ENCODE results near the gene MRPL18.
"Not testable (repeated sequence)": the region's sequence is repeated elsewhere in the genome, so short reads cannot be mapped to it uniquely, and the experiment has no call there.

MRPL18 gene

DNA sequence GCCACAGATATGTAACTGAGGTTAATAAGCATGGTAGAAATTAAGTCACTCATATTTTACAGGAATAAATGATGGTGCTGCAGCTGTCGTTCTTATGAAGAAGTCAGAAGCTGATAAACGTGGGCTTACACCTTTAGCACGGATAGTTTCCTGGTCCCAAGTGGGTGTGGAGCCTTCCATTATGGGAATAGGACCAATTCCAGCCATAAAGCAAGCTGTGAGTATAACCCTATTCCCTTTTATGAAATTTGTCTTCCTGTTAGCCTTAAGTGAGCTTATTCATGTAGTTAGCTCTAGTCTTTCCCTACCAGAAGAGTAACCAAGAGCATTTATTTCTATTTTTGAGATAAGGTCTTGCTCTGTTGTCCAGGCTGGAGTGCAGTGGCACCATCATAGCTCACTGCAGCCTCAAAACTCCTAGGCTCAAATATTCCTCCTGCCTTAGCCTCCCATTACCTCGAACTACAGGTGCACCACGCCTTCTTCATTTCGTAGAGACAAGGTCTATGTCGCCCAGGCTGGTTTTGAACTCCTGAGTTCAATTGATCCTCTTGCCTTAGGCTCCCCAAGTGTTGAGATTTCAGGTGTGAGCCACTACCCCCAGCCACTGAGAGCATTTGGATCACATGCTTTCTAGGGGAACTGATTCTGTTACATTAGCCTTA is 12.9 kb upstream of the MRPL18 start:
- no peak for DNase-seq

DNA sequence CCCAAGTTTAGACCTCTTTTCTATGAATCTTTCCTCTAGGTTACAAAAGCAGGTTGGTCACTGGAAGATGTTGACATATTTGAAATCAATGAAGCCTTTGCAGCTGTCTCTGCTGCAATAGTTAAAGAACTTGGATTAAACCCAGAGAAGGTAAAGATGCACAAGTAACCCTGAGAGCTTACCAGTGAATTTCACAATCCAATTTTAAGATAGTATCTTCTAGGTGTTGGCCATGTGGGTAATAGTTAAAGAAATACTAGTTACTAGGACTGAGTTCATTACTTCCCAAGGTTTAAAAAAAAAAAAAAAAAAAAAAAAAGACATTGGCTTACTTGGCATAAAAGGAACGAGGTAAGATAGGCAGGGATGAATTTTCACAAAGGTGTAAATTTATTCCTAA is 12.1 kb upstream of the MRPL18 start:
- DNase-seq, result no peak

DNA sequence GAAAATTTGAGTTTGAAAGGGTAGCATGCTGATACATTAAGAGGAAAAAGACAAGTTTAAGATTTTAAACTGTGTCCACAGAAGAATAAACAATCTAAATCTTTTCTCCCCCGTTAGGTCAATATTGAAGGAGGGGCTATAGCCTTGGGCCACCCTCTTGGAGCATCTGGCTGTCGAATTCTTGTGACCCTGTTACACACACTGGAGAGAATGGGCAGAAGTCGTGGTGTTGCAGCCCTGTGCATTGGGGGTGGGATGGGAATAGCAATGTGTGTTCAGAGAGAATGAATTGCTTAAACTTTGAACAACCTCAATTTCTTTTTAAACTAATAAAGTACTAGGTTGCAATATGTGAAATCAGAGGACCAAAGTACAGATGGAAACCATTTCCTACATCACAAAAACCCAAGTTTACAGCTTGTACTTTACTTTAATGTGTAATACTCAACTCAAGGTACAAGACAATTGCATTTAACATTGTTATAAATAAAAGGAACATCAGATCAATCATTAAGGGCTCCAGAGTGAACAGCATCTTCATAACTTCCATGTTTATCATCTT is 11.6 kb upstream of the MRPL18 start:
- no peak for DNase-seq

DNA sequence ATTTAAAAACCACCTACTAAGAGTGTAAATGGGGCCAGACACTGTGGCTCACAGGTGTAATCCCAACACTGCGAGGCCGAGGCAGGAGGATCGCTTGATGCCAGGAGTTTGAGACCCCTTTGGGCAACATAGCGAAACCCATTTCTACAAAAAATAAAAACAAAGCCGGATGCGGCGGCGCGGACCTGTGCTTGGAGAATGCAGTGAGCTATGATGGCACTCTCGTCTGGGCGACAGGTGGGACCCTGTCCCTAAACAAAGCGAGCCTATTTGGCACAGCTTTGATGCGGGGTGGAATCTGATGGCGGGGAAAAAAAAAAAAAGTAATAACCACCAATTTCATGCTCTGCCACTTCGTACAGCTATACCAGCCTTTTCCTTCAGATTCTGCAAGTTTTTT is 2.0 kb upstream of the MRPL18 start:
- DNase-seq, result no peak

DNA sequence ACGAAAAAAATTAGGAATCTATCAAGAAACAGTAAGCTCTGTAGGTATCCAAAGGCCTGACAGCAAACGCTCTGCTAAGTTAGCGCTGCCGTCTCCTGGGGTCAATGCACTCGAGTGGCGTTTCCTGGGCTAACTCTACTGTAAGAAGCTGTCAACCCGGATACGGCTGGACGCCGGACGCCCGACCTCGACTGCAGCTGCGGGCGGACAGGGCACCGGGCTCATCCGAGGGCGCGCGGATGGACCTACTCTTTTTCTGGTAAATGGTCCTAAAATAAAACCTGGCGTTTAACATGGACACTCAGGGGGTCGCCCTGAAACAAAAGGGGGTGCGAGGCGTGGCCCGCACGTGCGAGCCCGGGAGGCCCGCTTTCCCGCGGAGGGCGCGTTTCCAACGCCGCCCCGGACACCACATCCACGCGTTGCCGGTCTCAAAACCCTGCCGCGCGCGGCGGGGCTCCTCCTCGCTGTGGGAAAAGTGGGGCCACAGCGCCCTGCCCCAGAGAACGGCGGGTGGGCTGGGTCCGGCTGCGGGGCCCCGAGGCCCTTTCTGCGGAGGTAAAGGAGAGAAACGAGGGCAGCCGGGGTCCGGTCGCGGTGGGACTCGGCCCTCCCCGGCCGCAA is 1.4 kb upstream of the MRPL18 start:
- DNase-seq, result no peak

DNA sequence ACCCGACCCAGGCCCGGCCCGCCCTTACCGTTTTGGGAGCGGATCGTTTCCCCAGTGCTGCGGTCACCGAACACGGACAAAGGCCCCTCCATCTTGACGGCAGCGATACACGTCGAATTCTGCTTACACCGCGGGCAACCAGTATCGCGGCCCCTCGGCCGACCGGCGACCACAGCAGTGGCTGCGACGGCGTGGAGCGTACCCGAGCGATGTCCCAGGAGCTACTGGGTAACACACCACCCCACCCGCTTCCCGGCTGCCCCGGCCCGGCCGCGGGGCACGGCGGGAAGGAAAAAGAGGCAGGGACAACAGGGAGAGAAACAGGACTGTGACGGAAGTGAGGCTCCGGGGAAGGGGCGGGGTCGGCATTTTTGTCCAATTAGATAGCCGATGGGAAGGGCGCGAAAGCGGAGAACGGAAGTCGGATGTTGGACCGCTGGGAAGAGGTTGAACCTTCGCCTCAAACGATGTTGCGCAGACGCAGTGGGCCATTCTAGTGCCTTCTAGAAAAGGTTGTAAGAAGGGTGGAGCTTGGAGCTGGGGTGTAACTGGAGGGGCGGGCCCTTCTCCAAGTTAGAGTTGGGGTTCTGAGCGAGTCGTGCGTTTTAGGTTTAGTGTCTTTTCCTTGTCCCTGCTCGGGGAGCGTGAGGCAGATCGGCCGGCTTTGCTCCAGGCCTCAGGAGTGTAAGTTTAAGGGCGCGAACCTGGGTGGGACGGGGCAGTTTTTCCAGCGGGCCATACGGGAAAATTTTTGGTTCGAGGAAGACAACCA is 704 bp upstream of the MRPL18 start, which contains the start of gene TCP1:
Gene TCP1 (minus strand): TSS at position 226 of the 772 bp plus-strand sequence. CDS start 134 bp downstream, at position 92.
- DNase-seq, result peak; percentile 99

DNA sequence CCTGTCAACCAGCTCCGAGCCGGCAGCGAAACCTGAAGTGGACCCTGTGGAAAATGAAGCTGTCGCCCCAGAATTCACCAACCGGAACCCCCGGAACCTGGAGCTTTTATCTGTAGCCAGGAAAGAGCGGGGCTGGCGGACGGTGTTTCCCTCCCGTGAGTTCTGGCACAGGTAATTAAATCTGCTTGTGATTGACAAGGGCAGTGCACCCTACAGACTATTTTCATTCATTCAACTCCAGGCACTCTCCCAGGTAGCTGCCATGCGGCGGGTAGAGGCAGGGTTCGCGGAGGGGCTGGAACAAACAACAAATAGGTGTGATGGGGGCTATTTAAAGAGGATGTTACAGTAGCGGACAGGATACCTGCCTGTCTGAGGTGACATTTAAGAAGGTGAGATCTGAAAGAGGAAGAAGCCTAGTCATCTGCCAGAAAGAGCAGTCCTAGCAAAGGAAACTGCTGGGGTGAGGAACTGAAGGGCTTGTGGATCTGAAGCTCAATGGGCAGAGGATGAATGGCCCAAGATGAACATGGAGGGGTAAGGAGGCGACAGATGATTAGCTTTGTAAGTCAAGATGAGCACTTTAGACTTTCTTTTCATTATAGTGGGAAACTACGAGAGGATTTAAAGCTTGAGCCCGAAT is 810 bp downstream of the MRPL18 start:
- no peak for DNase-seq

DNA sequence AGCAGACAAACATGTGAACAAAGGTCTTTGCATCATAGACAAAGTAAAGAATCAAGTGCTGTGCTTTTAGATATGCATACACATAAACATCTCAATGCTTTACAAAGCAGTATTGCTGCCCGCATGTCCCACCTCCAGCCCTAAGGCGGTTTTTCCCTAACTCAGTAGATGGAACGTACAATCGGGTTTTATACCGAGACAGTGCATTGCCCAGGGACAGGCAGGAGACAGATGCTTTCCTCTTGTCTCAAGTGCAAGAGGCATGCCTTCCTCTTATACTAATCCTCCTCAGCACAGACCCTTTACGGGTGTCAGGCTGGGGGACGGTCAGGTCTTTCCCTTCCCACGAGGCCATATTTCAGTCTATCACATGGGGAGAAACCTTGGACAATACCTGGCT is 4.7 kb downstream of the MRPL18 start:
- DNase-seq, result not testable (repeated sequence)

DNA sequence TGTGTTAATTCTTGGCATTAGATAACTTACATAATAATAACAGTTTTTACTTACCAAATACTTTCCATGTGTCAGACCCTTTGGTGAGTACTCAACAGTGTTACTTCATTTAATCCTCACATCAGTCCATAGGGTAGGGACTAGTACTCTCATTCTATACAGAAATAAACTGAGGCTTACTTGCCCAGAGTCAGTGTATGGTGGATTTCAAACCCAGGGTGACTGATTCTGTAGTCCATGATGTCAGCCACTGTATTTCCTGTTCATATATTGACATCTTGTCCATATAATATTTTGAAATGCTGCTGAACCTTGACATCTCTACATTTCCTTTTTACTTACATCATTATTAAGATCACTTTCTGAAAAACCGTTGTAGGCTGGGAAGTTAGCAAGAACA is 7.3 kb downstream of the MRPL18 start:
- DNase-seq, result no peak

DNA sequence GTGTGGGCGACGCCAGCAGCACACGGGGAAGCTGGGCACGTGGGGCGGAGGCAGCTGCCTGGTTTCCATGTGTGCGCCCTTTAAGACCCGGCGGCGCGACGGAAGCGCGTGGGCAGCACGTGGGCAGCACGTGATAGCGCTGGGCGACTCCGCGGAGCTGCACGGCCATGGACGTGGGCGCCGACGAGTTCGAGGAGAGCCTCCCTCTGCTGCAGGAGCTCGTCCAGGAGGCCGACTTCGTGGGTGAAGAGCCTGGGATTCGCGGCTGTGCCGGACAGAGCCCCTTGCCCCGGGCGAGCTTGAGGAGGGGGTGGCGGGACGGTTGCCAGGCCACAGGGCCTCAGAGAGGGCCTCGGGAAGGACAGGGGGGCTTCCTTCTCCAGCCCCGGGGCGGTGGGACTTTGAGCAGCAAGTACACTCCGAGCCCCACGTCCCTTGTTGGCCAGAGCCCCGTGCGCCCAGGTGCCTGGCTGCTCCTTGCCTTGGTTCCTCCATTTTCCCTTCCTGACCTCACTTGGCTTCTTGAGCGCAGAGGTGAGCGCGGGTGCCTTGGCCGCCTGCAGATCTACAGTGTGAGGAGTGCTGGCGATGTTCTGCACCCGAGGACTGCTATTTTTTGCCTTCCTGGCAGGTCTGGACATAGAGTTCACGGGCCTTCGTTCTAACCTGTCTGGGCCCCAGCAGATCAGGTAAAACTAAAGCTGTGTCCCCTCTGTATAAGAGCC is 10.0 kb downstream of the MRPL18 start, which contains the start of gene PNLDC1:
Gene PNLDC1 (plus strand): TSS at position 136 of the 725 bp plus-strand sequence. CDS start 32 bp downstream, at position 168.
- DNase-seq, result no peak

DNA sequence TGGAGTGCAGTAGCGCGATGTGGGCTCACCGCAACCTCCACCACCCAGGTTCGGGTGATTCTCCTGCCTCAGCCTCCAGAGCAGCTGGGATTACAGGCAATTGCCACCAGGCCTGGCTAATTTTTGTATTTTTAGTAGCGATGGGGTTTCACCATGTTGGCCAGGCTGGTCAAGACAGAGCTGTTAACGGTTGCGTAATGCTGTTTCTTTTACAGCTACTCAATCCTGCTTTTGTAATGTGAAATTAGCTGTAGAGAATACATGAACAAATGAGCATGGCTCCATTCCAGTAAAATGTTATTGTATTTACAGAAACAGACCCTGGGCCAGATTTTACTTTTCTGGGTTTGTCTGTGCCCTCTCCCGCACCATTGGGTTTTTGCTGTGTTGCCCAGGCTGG is 11.7 kb downstream of the MRPL18 start:
- no peak for DNase-seq

DNA sequence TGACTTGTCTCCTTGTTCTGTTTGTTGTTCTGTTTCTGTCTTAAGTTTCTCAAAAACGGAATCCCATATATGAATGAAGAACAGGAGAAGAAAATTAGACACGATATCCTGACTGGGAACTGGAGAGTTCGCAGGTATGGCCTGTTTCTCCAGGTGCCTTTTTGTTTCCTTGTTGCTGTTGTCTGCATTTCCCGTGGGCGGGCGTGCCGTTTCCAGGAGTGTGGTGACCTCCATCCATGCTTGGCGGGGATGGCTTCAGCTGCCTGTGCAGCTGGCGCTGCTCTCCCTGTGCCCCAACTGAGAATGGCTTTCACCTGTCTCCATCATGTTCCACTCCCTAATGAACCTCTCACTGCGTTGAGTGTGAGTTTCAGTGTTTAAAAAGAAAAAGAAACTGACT is 14.2 kb downstream of the MRPL18 start:
- DNase-seq, result no peak

DNA sequence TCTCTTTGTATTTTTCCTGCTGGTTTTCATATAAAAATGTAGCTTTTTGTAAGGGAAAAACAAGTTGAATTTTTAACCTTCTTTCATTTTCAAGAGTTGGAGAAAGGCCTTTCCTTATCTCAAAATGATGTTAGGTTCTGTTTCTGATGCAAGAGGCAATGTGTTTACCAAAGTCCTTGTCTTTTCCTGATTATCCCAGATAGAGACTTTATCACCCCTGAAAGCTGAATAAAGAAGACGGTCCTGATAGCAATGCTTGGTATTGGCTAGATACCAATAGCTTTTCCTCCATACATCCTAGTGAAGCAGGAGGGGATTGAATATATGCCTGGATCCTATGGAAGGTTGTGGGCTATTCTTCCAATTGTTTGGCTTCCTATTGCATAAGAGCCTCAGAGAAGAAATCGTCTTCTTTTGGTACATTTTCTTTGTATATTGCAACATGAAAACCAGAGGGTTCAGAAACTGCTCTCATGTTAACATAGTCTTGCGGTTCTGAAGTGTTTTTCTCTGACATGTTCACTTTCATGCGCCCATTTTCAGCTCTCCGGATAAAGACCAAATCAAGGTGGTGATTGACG is 15.3 kb downstream of the MRPL18 start:
- no peak for DNase-seq

DNA sequence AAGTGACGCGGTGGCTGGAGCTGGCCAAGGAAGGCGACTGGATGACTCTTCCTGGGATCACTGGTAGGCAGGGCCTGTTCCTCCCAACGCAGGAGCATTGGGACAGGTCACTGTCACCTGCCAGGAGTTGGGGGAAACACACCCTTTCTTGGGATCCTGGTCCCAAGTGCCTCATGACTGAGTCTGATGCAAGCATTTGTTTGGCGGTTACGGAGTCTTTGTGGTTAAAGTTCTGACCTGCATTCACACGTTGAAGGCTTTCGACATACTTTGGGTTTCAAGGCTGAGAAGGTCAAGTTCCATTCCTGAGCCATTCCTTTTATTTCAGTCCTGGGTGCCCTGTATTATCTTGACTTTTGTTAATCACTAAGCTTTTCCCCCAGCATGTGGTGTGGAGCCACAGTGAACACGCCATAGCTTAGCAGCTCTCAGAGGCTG is 15.8 kb downstream of the MRPL18 start:
- no peak for DNase-seq

DNA sequence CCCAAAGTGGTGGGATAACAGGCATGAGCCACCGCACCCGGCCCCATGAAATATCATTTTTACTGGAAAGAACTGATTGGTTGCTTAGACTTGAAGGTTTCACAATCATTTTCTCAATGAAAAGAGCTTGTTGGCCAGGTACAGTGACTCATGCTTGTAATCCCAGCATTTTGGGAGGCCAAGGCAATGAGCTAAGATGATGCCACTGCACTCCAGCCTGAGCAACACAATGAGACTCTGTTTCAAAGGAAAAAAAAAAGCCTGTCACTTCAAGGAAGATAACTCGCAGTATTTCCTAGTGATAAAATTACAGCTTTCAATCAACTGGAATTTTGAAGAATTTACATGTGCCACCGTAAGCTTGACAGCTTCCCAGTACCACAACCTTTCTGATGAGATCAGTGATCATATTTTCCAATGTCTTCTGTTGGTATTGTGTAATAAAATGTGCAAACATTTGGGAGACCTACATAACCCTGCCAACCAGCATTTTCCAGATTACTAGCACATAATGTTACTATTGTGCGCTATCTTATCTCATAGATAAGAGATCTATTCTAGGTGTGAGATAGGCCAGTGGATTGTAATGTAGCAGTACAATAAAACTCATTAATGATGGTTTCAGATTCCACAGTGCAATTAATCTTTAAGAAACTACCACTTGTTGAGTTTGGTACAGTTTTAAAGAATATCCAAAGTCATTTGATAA is 17.0 kb downstream of the MRPL18 start:
- DNase-seq, result no peak

DNA sequence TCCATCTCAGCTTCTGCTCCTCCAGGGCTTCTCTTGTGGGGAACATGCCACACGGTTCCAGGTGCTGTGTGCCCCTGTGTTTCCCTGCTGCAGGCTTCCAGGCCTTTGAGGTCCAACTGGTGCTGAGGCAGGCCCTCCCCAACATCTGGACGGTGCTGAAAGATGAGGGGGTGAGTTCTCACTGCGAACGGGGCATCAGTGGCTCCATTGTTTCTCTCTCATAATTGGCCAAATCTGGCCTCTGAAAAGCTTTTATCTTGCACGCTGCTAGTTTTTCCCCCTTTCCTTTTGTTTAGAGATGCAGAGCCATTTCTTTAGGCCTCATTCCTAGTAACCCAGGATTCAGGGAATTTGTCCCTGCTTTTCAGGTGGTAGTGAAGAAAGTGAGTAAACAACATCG is 18.4 kb downstream of the MRPL18 start:
- DNase-seq, result no peak

DNA sequence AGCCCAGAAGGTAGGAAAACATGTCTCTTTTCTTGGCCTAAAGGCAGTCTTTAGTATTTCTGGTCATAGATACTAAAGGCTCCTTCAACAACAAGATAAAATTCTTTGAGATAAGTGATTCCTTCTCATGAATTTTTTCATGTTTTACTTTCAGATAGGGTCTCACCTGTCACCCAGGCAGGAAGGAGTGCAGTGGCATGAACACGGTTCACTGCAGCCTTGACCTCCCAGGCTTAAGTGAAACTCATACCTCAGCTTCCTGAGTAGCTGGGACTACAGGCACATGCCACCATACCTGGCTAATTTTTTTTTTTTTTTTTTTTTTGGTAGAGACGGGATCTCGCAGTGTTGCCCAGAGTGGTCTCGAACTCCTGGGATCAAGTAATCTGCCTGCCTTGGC is 18.9 kb downstream of the MRPL18 start:
- no peak for DNase-seq

DNA sequence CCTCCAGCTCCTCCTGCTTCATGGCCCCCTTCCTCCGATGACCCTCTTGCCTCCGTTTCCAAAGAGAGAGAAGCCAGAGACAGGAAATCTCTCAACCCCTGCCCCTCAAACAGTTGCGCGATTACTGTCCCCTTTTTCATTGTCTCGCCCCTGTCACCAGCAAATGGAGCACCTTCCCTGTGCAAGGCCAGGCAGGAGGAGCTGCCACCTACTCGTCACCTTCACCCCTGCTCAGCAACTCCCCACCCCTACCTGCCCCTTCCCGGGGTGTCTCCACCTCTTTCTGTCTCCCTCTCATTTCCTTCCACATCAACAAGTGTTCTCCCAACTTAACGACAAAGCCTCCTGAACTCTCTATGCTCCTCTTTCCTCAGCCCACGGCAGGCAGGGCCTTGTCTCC is 23.5 kb downstream of the MRPL18 start:
- no peak for DNase-seq

DNA sequence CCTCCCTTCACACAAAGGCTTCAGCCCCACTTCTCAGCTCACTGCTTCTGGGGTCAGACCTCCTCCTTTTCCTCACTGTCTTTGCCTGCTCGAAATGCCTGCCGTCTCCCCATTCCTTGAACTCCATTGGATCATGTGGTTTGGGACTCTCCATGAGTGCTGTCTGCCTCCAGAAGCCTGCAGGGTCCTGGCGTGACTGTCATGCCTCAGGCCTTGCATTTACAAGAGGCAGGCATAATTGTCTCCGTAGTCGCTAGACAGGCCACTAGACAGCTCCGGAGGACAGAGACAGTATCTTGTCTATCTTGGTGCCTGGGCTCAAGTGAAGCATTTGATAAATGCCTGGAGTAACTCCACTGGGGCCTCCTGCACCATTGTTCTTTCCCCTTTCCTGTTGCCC is 25.1 kb downstream of the MRPL18 start:
- no peak for DNase-seq

DNA sequence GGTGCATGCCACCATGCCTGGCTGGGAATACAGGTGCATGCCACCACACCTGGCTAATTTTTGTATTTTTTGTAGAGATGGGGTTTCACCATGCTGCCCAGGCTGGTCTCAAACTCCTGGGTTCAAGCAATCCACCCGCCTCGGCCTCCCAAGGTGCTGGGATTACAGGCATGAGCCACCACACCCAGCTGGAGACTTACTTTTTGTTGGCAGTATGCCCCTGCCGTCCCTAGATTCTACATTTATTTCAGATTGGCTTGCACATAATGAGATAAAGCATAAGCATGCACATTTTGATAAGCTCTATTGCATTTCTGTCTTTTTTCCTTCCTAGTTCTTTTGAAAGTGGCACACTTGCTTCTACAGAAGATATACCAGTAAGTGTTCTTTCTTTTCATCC is 26.5 kb downstream of the MRPL18 start:
- not testable (repeated sequence) for DNase-seq
